GM18951 (cell line): ENCODE results near the gene LKAAEAR1.

ENCODE experiments used
- POLR2A ChIP-seq: IDR thresholded peaks from 4 replicates; pipeline ENCODE4 v1.6.1; 2011; ENCODE audit warnings: mild to moderate bottlenecking; ENCODE audit not compliant: insufficient read length, insufficient read depth; ENCODE audit errors: extremely low read depth
- in situ Hi-C: fragments of 300-500 bp; cut with MboI; formaldehyde crosslinking; loops from one replicate; pipeline ENCODE4 v1.12.0; 2022; ENCODE audit warnings: low sequenced_read_pairs, mixed read lengths, inconsistent platforms; ENCODE audit not compliant: unreplicated experiment

LKAAEAR1 gene

DNA sequence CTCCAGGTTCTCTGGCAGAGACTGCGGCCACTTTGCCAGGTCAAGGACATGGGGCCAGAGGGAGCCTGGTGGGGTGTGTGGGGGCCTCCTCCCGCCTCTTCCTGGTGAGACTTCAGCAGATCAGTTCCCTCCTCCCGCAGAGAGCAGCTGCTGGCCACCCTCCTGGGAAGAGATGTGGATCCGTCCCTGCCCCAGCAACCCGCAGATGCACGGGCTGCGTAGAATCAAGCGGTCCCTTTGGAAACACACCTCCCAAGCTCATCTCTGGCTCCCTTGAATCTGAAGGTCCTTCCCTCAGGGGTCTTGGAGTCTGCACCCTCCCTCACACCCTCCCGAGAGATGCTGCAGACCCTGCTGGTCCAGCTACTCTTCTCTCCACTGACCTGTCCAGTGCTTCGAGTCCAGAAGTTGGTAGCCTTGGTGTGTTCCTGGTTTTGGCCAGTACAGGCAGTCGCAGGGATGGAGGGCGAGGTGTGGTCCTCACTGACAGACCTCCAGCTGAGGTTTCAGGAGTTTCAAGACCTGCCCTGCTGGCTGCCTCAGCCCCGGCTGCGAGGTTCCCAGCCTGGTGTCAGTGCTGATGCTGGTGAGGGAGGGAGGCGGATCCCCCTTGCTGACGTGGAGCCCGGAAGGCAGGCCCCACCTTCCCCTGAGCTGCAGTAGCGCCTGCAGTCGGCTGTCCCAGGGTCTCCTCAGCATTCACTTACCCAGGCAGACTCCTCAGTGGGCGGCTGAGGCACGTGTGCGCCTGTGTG is 23.0 kb upstream of the LKAAEAR1 start, which contains the start of gene NPBWR2:
TSS of gene NPBWR2 (minus strand) at position 585 of the 755 bp plus-strand sequence. CDS start 734 bp downstream, outside the sequence.
- in situ Hi-C loops, result no loop called here
- no peak for TF ChIP-seq POLR2A

DNA sequence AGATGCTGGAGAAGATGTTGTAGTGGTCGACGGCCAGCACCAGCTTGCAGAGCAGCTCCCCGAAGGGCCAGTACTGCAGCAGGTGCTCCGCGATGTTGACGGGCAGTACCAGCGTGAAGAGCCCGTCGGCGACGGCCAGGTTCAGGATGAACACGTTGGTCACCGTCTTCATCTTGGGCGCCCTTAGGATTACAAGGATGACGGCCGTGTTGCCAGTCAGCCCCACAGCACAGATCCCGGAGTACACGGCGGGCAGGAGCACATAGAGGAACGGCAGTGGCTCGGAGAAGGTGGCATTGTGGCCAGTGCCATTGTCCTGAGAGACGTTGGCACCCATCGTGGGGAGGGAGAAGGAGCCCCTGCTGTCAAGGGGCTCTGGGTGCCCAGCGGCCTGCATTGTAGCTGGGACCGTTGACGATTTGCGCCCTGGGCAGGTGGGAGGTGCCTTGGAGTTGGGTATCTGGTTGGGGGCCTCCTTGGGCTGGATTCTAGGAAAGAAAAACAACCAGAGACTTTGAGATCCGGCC is 22.3 kb upstream of the LKAAEAR1 start:
- TF ChIP-seq POLR2A, result no peak
- in situ Hi-C loops, result no loop called here

DNA sequence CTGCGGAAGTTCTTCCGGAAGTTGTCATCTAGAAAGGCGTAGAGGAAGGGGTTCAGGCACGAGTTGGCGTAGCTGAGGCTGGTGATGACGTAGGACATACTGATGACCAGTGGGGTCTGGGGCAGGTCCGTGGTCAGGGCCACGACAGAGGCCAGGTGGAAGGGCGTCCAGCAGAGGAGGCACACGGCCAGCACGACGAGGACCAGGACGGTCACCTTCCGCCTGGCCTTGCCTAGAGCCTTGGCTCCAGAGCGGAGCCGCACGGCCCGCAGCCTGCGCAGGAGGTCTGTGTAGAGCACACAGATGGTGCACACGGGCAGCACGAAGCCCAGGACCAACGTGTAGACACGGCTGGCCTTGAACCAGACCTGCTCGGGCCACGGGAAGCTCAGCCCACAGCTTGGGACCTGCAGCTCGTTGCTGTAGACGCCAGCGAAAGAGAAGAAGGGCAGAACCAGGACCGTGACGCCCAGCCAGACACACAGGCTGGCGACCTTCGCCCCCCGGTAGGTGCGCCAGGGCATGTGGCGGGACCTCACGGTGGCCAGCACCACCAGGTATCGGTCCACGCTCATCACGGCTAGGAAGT is 21.7 kb upstream of the LKAAEAR1 start:
- TF ChIP-seq POLR2A, result no peak
- in situ Hi-C loops, result no loop called here

DNA sequence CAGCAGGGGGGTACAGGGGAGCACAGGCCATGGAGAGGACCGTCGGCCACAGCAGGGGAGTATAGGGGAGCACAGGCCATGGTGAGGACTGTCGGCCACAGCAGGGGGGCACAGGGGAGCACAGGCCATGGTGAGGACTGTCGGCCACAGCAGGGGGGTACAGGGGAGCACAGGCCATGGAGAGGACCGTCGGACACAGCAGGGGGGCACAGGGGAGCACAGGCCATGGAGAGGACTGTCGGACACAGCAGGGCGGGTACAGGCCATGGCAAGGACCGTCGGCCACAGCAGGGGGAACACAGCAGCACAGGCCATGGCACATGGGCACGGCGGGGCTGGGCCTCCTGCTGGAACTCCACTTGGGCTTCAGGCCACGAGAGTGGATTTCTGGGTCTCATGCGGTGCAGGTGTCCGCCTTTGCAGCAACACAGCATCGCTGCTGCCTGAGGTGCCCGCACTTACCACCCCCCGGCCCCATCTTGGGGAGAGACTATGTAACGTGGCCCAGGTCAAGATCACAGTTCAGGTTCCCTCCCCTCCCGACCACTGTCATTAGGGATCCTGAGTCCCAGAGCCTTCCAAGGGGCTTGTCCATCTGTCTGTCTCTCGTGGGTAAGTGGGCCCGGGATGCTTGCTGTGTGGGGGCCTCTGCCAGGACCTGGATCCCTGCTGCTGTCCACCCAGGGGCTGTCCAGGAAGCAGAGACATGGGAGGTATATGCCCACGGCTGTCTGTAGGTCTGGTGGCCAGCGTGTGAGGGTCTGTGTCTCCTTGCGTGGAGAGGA is 20.7 kb upstream of the LKAAEAR1 start:
- in situ Hi-C loops, result no loop called here
- no peak for TF ChIP-seq POLR2A

DNA sequence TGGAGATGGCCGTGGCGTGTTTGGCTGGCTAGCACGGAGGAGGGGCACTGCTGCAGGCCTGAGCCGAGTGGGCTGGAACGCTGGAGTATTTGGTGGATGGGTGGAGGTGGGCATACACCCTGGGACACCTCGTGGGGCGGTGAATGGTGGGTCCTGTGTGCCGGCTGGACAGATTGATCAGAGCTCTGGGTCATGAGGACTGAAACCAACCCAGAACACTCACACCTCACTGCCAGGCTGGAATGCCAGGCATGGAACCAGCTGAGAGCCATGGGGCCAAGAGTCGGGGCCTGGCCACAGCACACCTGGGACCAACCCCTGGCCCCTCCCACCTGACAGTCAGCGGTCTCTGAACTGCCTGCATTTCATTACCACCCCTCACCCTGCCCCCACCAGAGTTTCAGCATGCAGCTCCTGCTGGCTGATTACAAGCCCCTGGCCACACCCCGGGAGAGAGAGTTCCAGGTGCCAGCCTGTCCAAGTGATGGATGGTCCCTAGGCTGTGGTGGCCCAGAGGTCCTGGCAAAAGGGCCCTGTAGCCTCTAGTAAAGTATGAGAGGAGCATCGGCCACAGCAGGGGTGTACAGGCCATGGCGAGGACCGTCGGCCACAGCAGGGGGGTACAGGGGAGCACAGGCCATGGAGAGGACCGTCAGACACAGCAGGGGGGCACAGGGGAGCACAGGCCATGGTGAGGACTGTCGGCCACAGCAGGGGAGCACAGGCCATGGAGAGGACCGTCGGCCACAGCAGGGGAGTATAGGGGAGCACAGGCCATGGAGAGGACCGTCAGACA is 19.9 kb upstream of the LKAAEAR1 start:
- in situ Hi-C loops, result no loop called here
- TF ChIP-seq POLR2A, result no peak

DNA sequence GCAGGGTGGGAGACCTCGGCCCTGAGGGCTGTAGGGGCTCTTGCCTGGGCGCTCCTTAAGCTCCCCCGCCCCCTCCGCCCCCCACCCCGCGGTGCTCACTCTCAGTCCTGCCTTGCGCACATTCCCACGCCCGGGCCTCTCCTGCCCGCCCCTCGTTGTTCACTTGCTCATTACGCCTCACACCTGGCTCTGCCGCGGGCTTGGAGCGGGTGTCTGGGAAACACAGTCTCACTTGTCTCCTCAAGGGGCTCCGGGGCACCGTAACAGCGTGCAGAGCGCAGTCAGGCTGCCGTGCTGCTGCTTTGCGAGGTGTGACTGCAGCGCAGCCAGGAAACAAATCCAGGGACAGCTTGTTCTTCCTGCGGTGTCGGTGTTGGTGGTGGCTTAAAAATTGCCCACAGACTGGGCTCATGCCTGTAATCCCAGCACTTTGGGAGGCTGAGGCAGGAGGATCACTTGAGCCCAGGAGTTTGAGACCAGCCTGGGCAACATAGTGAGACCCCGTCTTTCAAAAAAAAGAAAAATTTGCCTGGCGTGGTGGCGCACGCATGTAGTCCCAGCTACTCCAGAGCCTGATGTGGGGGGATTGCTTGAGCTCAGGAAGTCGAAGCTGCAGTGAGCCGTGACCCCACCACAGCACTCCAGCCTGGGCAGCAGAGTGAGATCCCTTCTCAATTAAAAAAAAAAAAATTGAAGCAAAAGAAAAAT is 18.6 kb upstream of the LKAAEAR1 start:
- in situ Hi-C loops, result no loop called here
- TF ChIP-seq POLR2A, result no peak

DNA sequence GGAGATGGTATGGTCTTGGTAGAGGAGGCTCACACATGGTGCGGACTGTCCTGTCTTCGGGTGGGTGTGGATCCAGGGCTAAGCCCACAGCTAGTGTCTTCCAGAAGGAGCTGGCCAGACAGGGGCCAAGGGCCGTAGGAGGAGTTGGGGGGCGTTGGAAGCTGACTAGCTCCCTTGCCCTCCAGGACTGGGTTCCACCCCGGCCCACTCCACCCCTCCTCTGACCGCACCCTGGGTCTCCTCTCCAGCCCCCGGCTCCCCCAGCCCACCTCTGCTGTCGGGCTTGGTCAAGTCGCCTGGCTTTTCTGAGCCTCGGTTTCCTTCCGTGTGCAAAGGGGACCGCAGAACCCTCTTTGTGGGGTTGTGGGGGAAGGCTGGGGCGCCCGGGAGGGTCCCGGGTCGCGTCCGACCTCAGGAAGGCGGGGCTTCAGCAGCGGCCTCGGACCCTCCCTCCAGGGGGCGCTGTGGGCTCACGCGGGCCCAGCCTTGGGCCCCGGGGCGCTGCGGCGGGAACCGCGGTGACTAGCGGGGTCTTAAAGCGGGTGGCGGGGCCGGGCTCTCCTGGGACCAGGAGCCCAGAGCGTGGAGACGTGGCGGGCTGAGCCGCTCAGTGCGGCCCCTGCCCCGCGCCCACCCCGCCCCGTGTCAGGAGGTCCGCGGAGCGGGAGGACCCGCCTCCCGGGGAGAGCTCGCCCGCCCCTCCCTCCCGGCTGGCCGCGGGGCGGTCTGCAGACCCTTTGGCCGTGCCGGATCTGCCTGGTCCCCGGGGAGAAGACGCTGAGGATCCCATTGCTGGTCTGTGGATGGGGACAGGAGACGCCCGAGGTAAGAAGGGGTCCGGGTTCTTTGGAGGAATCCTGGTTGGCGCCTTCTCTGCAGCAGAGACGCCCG is 17.8 kb upstream of the LKAAEAR1 start:
- in situ Hi-C loops, result no loop called here
- no peak for TF ChIP-seq POLR2A

DNA sequence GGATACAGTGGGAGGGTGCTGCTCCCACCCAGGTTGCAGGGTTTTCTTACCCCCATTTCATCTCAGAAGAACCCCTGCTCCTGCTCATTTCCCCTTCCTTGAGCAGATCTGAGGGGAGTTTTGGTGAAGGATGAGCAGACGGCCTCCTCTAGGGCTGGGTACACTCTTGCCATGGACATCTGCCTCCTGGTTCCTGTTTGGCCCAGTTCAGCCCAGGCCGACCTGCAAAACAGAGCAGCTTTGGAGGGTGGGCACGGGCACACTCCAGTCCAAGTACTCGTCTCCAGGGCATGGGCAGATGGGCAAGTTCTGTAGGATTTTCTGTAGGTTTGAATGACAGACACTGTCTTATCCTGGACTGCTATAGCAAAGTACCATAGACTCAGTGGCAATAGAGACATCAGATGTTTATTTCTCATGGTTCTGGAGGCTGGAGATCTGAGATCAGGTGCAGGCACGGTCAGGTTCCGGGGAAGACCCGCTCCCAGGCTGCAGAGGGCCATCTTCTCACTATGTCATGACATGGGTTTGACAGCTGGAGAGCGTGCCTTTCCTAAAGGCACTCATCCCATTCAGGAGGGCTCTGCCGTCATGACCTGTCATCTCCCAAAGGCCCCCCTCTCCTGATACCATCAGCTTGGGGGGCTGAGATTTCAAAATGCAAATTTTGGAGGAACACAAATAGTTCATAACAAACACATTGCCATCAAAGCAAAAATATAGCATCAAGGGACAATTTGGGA is 16.9 kb upstream of the LKAAEAR1 start:
- TF ChIP-seq POLR2A, result no peak
- in situ Hi-C loops, result no loop called here

DNA sequence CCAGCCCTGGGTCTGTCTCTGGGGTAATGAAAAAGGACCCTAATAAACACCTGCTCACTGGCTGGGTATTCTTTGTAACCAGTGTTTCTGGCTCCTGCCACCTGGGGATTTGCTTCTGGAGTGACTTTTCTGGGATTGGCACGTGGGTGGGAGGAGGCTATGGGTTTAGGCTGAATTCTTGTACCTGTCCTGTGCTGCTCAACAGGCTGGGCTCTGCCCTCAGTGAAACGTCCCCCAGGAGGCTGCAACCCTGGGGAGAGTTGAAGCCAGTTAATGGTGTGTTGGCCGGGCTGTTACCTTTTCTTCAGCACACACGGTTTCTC is 16.3 kb upstream of the LKAAEAR1 start:
- in situ Hi-C loops, result no loop called here
- no peak for TF ChIP-seq POLR2A

DNA sequence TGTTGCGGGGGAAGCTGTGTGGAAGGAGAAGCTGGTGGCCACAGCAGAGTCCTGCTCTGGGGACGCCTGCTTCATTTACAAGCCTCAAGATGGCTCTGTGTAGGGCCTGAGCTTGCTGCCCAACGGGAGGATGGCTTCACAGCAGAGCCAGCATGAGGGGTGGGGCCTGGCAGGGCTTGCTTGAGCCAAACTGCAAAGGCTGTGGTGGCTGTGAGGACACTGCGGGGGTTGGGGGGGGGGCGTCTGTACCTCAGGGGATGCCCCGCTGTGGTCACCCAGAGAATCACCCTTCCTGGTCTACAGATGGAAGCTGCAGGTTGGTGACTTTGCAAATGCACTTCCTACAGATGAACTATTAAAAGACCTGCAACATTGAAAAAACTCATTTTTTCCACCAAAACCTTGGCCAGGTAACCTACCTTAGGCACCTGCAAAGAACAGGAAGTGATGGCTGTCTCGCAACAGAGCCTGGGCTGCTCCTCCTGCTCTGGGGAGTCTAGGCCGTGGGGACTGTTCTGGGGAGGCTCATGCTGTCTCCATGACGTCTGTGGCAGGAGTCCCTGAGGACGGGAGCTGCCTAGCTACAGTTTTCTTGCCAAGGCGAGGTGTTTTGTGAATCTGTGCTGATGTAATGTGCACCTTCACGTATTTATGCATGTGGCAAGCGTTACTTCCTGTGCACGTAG is 15.8 kb upstream of the LKAAEAR1 start:
- in situ Hi-C loops, result no loop called here

More for the DNA sequence above, 15.8 kb upstream of the LKAAEAR1 start:
- no peak for TF ChIP-seq POLR2A
